Inflammatory macrophage treated with lipopolysaccharide for 4 hours (primary cell): Measurements from ENCODE around the gene SLC66A2.

ENCODE experiments used
- DNase-seq: peaks from one replicate; pipeline ENCODE4 v3.0.0-alpha.2; 2020

Gene SLC66A2

GRCh38 chr18:79864006-79864725, 87.3 kb downstream of the SLC66A2 start:
- DNase-seq = no peak

GRCh38 chr18:79863161-79864005, 88.1 kb downstream of the SLC66A2 start:
- no peak for DNase-seq

GRCh38 chr18:79862562-79862961, 88.9 kb downstream of the SLC66A2 start:
- no peak for DNase-seq

GRCh38 chr18:79861687-79862086, 89.8 kb downstream of the SLC66A2 start:
- DNase-seq = no peak

- no peak for DNase-seq
These were observed 92.1 kb downstream of the SLC66A2 start for GRCh38 chr18:79859314-79859713.

- DNase-seq = no peak
These were observed 94.3 kb downstream of the SLC66A2 start for GRCh38 chr18:79857082-79857671.

- no peak for DNase-seq
These were observed 95.1 kb downstream of the SLC66A2 start for GRCh38 chr18:79856119-79857007.

- DNase-seq = no peak
These were observed 96.1 kb downstream of the SLC66A2 start for GRCh38 chr18:79855147-79855933.

- no peak for DNase-seq
These were observed 97.5 kb downstream of the SLC66A2 start for GRCh38 chr18:79853993-79854364.

- no peak for DNase-seq
These were observed 98.0 kb downstream of the SLC66A2 start for GRCh38 chr18:79853303-79853992.

- no peak for DNase-seq
These were observed 98.7 kb downstream of the SLC66A2 start for GRCh38 chr18:79852561-79853302.
